ENCODE data around the gene ATP6V1G3.

Gene ATP6V1G3

GRCh38 chr1:198574325-198574724 lies 33.8 kb upstream of the ATP6V1G3 start:
- Histone ChIP-seq H3F3A (ENCODE audit: insufficient read depth, low read length) (no peaks in the 10 kb centered on the region), H3K4me1 (ENCODE audit: insufficient read depth, low read length, severe bottlenecking) (peaks cover 8% of the 10 kb centered on the region), H3K4me3 (ENCODE audit: low read depth, low read length, poor library complexity, severe bottlenecking) (no peak overlapping the region), H2AFZ (ENCODE audit: low read length) (no peak overlapping the region), H3K36me3 (ENCODE audit: insufficient read depth, low read length) (peaks cover 6% of the 10 kb centered on the region; the same call in 1 of the 2 replicates), H3K9ac (ENCODE audit: low read length) (no peak overlapping the region), H4K20me1 (ENCODE audit: insufficient read depth, low read length) (no peaks in the 10 kb centered on the region), H3K27ac (ENCODE audit: low read depth, low read length, poor library complexity, severe bottlenecking) (no peak overlapping the region), H3K9me3 (ENCODE audit: low read length) (no peaks in the 10 kb centered on the region), H3K27me3 (ENCODE audit: insufficient read depth, low read length) (no peaks in the 10 kb centered on the region), H3K4me2 (ENCODE audit: low read length) (no peak overlapping the region), H3K9me2 (ENCODE audit: low read depth, low read length) (no peaks in the 10 kb centered on the region), H3K79me2 (ENCODE audit: insufficient read depth, low read length) (no peaks in the 10 kb centered on the region)
- TF ChIP-seq EZH2 (IDR thresholded peaks at IDR 0.05; ENCODE audit: borderline replicate concordance, low read length) (no peak), CTCF (IDR thresholded peaks at IDR 0.05; ENCODE audit: low read length) (no peak)

GRCh38 chr1:198564716-198565115 lies 24.2 kb upstream of the ATP6V1G3 start:
- Histone ChIP-seq H3K4me3 (ENCODE audit: low read depth, low read length, poor library complexity, severe bottlenecking) (no peak overlapping the region), H3K4me1 (ENCODE audit: insufficient read depth, low read length, severe bottlenecking) (no peaks in the 10 kb centered on the region), H3K79me2 (ENCODE audit: insufficient read depth, low read length) (no peaks in the 10 kb centered on the region), H3K9ac (ENCODE audit: low read length) (no peak overlapping the region), H3K27me3 (ENCODE audit: insufficient read depth, low read length) (no peaks in the 10 kb centered on the region), H3K9me3 (ENCODE audit: low read length) (no peaks in the 10 kb centered on the region), H3K9me2 (ENCODE audit: low read depth, low read length) (no peaks in the 10 kb centered on the region), H2AFZ (ENCODE audit: low read length) (no peak overlapping the region), H3K36me3 (ENCODE audit: insufficient read depth, low read length) (peaks cover 10% of the 10 kb centered on the region), H3F3A (ENCODE audit: insufficient read depth, low read length) (no peaks in the 10 kb centered on the region), H4K20me1 (ENCODE audit: insufficient read depth, low read length) (no peaks in the 10 kb centered on the region), H3K27ac (ENCODE audit: low read depth, low read length, poor library complexity, severe bottlenecking) (no peak overlapping the region), H3K4me2 (ENCODE audit: low read length) (no peak overlapping the region)
- TF ChIP-seq EZH2 (IDR thresholded peaks at IDR 0.05; ENCODE audit: borderline replicate concordance, low read length) (no peak), CTCF (IDR thresholded peaks at IDR 0.05; ENCODE audit: low read length) (no peak)

GRCh38 chr1:198564157-198564556 lies 23.7 kb upstream of the ATP6V1G3 start:
- H2AFZ ChIP-seq (ENCODE audit: low read length): no peak overlapping the region

More at GRCh38 chr1:198564157-198564556, 23.7 kb upstream of the ATP6V1G3 start:
- no peaks in the 10 kb centered on the region for H3K27me3 ChIP-seq (ENCODE audit: insufficient read depth, low read length)
- no peak overlapping the region for H3K4me2 ChIP-seq (ENCODE audit: low read length)
- peaks cover 10% of the 10 kb centered on the region for H3K36me3 ChIP-seq (ENCODE audit: insufficient read depth, low read length)
- no peaks in the 10 kb centered on the region for H4K20me1 ChIP-seq (ENCODE audit: insufficient read depth, low read length)
- no peaks in the 10 kb centered on the region for H3K79me2 ChIP-seq (ENCODE audit: insufficient read depth, low read length)
- H3K4me1 ChIP-seq (ENCODE audit: insufficient read depth, low read length, severe bottlenecking): no peaks in the 10 kb centered on the region
- no peaks in the 10 kb centered on the region for H3K9me2 ChIP-seq (ENCODE audit: low read depth, low read length)
- H3K9me3 ChIP-seq (ENCODE audit: low read length): no peaks in the 10 kb centered on the region
- H3K4me3 ChIP-seq (ENCODE audit: low read depth, low read length, poor library complexity, severe bottlenecking): no peak overlapping the region
- TF ChIP-seq EZH2 (IDR thresholded peaks at IDR 0.05; ENCODE audit: borderline replicate concordance, low read length): no peak
- TF ChIP-seq CTCF (IDR thresholded peaks at IDR 0.05; ENCODE audit: low read length): no peak
- no peak overlapping the region for H3K27ac ChIP-seq (ENCODE audit: low read depth, low read length, poor library complexity, severe bottlenecking)
- H3F3A ChIP-seq (ENCODE audit: insufficient read depth, low read length): no peaks in the 10 kb centered on the region
- H3K9ac ChIP-seq (ENCODE audit: low read length): no peak overlapping the region
